Measurements from ENCODE around the gene KLHL35. TPM values are rescaled to one million over a fixed set of nuclear protein-coding genes. Genes with fewer than 3 reads are reported as not detected.

Gene KLHL35
- total and polyA plus RNA-seq, 2 experiments from 2014 or later = 0.10 to 0.28 TPM

DNA sequence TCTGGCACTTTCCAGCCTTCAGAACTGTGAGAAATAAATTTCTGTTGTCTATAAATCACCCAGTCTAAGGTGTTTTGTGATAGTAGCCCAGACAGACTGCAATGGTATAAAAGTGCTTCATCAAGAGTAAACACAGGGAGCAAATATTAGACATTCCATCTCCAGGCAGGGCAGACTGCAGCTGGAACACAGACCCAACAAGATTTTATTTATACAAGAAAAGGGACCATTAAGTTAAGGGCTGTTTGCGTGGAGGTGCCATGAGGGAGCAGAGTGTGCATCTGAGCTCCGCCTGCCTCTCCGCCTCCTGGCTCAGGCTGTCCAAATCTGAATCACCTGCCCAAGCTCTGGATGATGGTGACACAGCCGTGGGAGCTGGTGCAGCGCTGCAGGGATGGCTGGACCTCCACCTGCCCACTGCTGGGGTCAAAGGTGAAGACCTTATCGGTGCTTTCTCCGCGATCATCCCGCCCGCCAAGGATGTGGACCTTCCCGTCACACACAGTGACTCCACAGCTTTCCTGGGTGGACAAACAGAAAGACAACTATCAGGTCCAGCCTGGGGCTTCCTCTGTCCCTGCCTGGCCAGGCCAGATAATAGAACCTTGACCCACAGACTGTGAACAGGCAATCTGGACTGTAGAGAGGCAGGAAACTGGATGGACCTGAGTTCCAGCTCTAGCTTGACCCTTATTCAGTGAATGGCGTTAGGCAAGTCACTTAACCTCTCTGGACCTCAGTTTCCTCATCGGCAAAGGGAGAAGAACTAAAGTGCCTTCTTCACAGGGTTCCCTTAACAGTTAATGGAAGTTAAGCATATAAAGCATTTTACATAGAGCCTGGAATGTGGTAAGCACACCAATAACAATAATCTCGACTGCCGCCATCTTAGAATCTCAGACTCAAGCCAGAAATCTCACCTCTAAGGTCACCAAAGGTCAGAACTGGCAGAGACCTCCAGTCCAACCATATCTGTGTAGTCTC, 10.5 kb downstream of the KLHL35 start (continued):
- no peak for TF ChIP-seq ETS1 (IDR thresholded peaks at IDR 0.05)
- no peak for TF ChIP-seq REST (IDR thresholded peaks at IDR 0.05; ENCODE audit: unreplicated experiment)
- no peak for TF ChIP-seq POLR2AphosphoS5 (IDR thresholded peaks at IDR 0.05; ENCODE audit: low read depth)
- no peak for TF ChIP-seq EZH2 (IDR thresholded peaks at IDR 0.05; ENCODE audit: low read depth, unreplicated experiment)
- no peak for TF ChIP-seq NANOG (IDR thresholded peaks at IDR 0.05; ENCODE audit: borderline replicate concordance)
- no peak for TF ChIP-seq JUNB (IDR thresholded peaks at IDR 0.05; ENCODE audit: unreplicated experiment)
- TF ChIP-seq STAT1 (IDR thresholded peaks at IDR 0.05; ENCODE audit: unreplicated experiment) = no peak
- no peak for TF ChIP-seq EZH2phosphoT487 (IDR thresholded peaks at IDR 0.05; ENCODE audit: unreplicated experiment)

DNA sequence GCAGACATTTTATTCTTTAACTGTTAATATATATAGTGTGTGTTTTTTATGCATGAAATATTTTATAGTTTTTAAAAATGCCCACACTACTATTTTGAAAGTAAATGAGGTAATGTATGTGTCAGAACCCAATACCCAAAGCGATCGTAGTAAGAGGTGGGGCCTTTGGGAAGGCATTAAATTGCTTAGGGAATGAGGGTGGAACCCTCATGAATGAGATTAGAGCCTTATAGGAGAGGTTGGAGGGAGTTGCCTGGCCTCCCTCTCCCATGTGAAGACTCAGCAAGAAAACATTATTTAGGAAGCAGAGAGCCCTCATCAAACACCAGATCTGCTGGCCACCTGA, 11.1 kb downstream of the KLHL35 start:
- Mint-ChIP-seq H3K9me3 (no peaks in the 10 kb centered on the region; the same call in 2 of the 3 replicates), H3K27me3 (ENCODE audit: insufficient read depth, low read depth, poor library complexity) (peaks cover 13% of the 10 kb centered on the region), H3K4me1 (peaks cover 14% of the 10 kb centered on the region; the same call in 2 of the 3 replicates), H3K4me3 (no peak overlapping the region), H3K36me3 (ENCODE audit: low read depth) (peaks cover 8% of the 10 kb centered on the region; the same call in 2 of the 3 replicates), H3K27ac (no peak overlapping the region)
- Histone ChIP-seq H3K79me2 (replicated peaks; ENCODE audit: insufficient read depth) (no peaks in the 10 kb centered on the region), H3K4me1 (ENCODE audit: insufficient read depth) (peaks cover 9% of the 10 kb centered on the region; the same call in 1 of the 2 replicates), H2AFZ (no peak overlapping the region), H3K9me2 (ENCODE audit: insufficient read depth) (no peaks in the 10 kb centered on the region), H3K27ac (ENCODE audit: low read depth) (no peak overlapping the region), H3K36me3 (ENCODE audit: insufficient read depth) (no peaks in the 10 kb centered on the region), H3K27me3 (ENCODE audit: insufficient read depth) (no peaks in the 10 kb centered on the region), H3F3A (replicated peaks; ENCODE audit: low read depth) (0 out of 2 replicates have a peak, but pooled peaks cover 2% of the 10 kb centered on the region), H3K4me2 (no peak overlapping the region), H4K20me1 (replicated peaks; ENCODE audit: insufficient read depth) (peaks cover 3% of the 10 kb centered on the region), H3K4me3 (no peak overlapping the region)
- ATAC-seq (no peak), DNase-seq (ENCODE audit: low spot score) (no peak)
- TF ChIP-seq EZH2 (IDR thresholded peaks at IDR 0.05; ENCODE audit: low read depth, unreplicated experiment) = no peak
- TF ChIP-seq JUNB (IDR thresholded peaks at IDR 0.05; ENCODE audit: unreplicated experiment) = no peak
- TF ChIP-seq POLR2AphosphoS5 (IDR thresholded peaks at IDR 0.05; ENCODE audit: low read depth) = no peak
- no peak for TF ChIP-seq CREB1 (CRISPR knock-in tag; IDR thresholded peaks at IDR 0.05; ENCODE audit: low read depth)
- TF ChIP-seq, protein P1, sequence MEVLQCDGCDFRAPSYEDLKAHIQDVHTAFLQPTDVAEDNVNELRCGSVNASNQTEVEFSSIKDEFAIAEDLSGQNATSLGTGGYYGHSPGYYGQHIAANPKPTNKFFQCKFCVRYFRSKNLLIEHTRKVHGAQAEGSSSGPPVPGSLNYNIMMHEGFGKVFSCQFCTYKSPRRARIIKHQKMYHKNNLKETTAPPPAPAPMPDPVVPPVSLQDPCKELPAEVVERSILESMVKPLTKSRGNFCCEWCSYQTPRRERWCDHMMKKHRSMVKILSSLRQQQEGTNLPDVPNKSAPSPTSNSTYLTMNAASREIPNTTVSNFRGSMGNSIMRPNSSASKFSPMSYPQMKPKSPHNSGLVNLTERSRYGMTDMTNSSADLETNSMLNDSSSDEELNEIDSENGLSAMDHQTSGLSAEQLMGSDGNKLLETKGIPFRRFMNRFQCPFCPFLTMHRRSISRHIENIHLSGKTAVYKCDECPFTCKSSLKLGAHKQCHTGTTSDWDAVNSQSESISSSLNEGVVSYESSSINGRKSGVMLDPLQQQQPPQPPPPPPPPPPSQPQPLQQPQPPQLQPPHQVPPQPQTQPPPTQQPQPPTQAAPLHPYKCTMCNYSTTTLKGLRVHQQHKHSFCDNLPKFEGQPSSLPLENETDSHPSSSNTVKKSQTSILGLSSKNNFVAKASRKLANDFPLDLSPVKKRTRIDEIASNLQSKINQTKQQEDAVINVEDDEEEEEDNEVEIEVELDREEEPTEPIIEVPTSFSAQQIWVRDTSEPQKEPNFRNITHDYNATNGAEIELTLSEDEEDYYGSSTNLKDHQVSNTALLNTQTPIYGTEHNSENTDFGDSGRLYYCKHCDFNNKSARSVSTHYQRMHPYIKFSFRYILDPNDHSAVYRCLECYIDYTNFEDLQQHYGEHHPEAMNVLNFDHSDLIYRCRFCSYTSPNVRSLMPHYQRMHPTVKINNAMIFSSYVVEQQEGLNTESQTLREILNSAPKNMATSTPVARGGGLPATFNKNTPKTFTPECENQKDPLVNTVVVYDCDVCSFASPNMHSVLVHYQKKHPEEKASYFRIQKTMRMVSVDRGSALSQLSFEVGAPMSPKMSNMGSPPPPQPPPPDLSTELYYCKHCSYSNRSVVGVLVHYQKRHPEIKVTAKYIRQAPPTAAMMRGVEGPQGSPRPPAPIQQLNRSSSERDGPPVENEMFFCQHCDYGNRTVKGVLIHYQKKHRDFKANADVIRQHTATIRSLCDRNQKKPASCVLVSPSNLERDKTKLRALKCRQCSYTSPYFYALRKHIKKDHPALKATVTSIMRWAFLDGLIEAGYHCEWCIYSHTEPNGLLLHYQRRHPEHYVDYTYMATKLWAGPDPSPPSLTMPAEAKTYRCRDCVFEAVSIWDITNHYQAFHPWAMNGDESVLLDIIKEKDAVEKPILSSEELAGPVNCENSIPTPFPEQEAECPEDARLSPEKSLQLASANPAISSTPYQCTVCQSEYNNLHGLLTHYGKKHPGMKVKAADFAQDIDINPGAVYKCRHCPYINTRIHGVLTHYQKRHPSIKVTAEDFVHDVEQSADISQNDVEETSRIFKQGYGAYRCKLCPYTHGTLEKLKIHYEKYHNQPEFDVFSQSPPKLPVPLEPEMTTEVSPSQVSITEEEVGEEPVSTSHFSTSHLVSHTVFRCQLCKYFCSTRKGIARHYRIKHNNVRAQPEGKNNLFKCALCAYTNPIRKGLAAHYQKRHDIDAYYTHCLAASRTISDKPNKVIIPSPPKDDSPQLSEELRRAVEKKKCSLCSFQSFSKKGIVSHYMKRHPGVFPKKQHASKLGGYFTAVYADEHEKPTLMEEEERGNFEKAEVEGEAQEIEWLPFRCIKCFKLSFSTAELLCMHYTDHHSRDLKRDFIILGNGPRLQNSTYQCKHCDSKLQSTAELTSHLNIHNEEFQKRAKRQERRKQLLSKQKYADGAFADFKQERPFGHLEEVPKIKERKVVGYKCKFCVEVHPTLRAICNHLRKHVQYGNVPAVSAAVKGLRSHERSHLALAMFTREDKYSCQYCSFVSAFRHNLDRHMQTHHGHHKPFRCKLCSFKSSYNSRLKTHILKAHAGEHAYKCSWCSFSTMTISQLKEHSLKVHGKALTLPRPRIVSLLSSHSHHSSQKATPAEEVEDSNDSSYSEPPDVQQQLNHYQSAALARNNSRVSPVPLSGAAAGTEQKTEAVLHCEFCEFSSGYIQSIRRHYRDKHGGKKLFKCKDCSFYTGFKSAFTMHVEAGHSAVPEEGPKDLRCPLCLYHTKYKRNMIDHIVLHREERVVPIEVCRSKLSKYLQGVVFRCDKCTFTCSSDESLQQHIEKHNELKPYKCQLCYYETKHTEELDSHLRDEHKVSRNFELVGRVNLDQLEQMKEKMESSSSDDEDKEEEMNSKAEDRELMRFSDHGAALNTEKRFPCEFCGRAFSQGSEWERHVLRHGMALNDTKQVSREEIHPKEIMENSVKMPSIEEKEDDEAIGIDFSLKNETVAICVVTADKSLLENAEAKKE (CRISPR knock-in tag; IDR thresholded peaks at IDR 0.05) = no peak
- TF ChIP-seq EZH2phosphoT487 (IDR thresholded peaks at IDR 0.05; ENCODE audit: unreplicated experiment) = no peak
- no peak for TF ChIP-seq NANOG (IDR thresholded peaks at IDR 0.05; ENCODE audit: borderline replicate concordance)
- no peak for TF ChIP-seq ZNF114 (CRISPR knock-in tag; IDR thresholded peaks at IDR 0.05)
- no peak for TF ChIP-seq ZNF331 (CRISPR knock-in tag; IDR thresholded peaks at IDR 0.05; ENCODE audit: low read depth)
- TF ChIP-seq STAT1 (IDR thresholded peaks at IDR 0.05; ENCODE audit: unreplicated experiment) = no peak

Measured in GM23338 (cell line).